Measurements from ENCODE around the gene CYB561D2.

Gene CYB561D2

GRCh38 chr3:50393061-50393460 lies 42.4 kb downstream of the CYB561D2 start:
- DNase-seq, result no peak

DNA sequence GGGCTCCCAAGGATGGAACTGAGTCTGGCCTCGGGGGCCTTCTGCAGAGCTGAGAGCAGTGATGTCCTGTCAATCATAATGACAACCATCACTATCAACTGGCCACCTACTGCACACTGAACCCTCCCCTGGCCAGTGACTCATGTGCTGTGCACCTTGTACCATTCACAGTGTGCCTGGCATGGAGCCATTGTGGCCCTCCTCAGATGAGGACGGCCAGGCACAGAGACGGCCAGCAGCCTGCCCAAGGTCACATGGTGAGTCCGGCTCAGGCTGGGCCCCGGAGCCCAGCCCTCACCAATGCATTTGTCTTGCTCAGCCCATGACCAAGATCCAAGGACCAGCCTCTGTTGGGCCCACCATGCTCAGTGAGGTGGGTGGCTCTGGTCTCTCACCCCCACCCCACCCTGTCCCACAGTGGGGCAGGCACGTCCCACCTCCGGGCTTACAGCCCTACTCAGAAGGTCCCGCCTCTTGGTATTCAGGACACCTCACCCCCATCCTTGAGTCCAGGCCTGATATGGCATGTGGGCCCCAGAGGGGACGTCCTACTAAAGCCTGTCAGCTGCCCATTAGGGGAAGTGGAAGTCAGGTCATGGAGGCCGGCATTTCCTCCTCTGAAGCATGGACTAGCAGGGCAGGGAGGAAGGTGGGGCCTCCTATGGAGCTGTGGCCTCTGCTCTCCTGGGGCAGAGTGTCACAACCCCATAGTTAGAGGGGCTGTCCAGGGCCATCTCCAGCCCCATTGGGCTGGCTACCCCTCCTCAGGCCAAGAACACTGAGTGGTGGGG lies 44.6 kb downstream of the CYB561D2 start:
- no peak for DNase-seq

- no peak for DNase-seq
Observed at GRCh38 chr3:50396502-50396901, 45.8 kb downstream of the CYB561D2 start.

GRCh38 chr3:50401978-50402595 lies 51.4 kb downstream of the CYB561D2 start:
- no peak for DNase-seq
